ENCODE measurements around the gene NPNT. TPM values are rescaled to one million over a fixed set of nuclear protein-coding genes. Genes with fewer than 3 reads are reported as not detected.
A peak's percentile ranks its signal among the peaks of the same experiment; 100 is the strongest.
"Not testable (repeated sequence)": the region's sequence is repeated elsewhere in the genome, so short reads cannot be mapped to it uniquely, and the experiment has no call there.

NPNT gene
- 39.4 TPM for total RNA-seq

DNA sequence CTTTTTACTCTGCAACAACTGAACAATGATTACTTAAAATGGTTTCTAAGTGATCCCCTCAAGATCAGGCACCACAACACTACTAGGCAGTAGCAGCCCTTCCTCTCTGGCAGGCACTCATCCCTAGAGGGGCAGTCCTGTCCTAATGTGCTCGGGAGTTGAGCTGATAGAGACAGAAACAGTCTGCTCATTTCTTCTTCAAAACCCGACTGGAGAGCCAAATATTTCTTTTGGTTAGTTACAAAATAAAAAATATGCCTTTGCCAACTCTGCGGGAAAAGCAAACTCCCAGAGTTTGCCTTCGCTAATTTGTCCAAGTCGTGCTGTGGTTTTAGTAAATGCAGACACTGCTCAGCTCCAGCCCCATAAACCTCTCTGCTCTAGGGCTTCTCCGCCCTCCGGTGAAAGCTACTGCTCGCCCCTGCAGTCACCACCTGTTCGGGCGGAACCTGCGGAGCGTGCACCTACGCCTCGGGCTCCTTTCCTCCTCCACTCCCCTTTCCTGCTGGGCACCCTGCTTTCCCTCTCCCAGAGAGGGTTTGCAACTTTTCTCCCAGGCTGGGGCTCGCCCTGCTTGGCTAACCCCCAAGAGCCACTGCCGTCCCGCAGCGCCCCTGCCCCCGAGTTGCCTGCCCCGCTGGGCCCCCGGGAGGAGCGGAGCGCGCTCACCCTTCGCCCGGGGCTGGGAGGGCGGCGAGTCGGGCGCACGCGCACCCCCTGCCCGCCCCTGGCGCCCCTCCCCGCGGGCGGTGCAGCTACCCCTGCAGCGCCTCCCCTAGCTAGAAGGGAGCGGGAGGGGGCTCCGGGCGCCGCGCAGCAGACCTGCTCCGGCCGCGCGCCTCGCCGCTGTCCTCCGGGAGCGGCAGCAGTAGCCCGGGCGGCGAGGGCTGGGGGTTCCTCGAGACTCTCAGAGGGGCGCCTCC, at the start of gene NPNT:
NPNT (plus strand) TSS at position 812 of the 923 bp plus-strand sequence. CDS start 182 bp downstream, outside the sequence.
- intact Hi-C loops (cut with DNase I), result no loop called here
- ATAC-seq, result peak; percentile 51
- DNase-seq (ENCODE audit: low spot score), result no peak

GRCh38 chr4:105845559-105845958, 49.7 kb upstream of the NPNT start:
- DNase-seq (ENCODE audit: low spot score) (no peak), ATAC-seq (no peak)
- intact Hi-C loops (cut with DNase I), result no loop called here

DNA sequence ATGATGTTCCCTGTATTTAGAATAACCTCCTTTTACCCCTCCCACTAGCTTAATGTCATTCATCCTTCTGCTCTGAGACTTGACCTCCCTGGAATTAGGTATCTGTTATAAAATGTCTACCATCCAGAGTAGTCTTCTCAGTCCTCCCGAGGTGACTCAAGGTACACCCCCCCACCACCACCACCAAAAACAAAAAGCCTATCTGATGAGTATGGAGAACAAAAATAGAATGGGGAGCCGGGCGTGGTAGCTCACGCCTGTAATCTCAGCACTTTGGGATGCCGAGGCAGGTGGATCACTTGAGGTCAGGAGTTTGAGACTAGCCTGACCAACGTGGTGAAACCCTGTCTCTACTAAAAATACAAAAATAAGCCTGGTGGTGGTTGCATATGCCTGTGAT, 46.9 kb upstream of the NPNT start:
- DNase-seq (ENCODE audit: low spot score); intact Hi-C loops (cut with DNase I); ATAC-seq: not testable (repeated sequence)

DNA sequence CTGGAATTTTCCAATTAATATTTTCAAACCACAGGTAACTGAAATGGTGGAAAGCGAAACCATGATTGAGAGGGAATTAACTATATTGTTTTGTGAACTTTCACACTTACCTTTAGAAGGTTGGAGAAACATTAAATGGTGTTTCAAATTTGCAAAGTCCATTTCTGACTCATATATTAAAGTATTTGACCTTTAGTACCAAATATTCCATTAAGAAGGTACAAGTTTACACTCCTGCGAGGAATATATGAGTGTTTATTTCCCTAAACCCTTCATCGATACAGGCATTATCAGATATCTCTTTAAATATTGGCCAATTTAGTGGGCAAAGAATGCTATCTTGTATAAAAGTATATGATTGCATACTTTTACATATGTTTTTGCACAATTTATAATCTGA, 44.1 kb upstream of the NPNT start:
- no peak for ATAC-seq
- no peak for DNase-seq (ENCODE audit: low spot score)
- intact Hi-C loops (cut with DNase I), result no loop called here

DNA sequence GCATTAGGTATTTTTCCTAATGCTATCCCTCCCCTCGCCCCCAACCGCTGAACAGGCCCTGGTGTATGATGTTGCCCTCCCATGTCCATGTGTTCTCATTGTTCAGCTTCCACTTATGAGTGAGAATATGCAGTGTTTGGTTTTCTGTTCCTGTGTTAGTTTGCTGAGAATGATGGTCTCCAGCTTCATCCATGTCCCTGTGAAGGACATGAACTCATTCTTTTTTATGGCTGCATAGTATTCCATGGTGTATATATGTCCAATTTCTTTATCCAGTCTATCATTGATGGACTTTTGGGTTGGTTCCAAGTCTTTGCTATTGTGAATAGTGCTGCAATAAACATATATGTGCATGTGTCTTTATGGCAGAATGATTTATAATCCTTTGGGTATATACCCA, 43.0 kb upstream of the NPNT start:
- DNase-seq (ENCODE audit: low spot score); ATAC-seq; intact Hi-C loops (cut with DNase I): not testable (repeated sequence)

GRCh38 chr4:105858466-105859040, 36.7 kb upstream of the NPNT start:
- DNase-seq (ENCODE audit: low spot score), result no peak
- intact Hi-C loops (cut with DNase I), result no loop called here
- no peak for ATAC-seq

- intact Hi-C loops (cut with DNase I), result no loop called here
- DNase-seq (ENCODE audit: low spot score), result no peak
- ATAC-seq, result no peak
Observed at GRCh38 chr4:105859233-105859632, 36.0 kb upstream of the NPNT start.

DNA sequence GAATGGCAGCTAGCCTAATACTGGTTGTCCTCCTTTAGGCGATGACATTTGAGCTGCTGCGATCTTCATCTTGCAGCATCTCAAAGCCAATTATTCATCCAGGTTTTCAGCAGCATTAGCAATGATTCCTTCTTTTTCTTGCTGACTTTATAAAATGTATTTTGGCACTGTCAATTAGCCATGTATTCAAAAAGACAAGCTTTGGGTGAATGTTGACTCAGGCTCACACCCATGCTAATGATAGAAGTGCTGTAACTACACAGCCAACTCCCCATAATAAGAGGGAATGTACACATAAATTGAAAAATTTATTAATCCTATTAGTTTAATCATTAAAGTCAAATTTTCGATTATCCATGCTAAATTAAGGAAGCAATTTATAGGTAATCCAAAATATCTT, 24.3 kb upstream of the NPNT start:
- ATAC-seq, result no peak
- DNase-seq (ENCODE audit: low spot score), result no peak
- intact Hi-C loops (cut with DNase I), result no loop called here

DNA sequence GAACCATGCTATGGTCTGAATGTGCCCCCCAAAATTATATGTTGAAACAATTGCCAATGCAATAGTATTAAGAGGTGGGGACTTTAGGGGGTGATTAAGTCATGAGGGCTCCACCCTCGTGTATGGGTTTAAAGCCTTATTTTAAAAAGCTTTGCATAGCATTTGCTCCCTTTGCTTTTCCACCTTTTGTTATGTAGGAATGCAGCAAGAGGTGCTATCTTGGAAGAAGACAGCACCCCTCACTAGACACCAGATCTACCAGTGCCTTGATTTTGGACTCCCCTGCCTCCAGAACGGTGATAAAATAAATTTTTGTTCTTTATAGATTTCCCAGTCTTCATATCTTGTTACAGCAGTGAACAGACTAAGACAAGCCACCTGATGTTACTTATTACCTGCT, 23.3 kb upstream of the NPNT start:
- intact Hi-C loops (cut with DNase I), result no loop called here

GRCh38 chr4:105875233-105875632, 20.0 kb upstream of the NPNT start:
- ATAC-seq, result no peak
- intact Hi-C loops (cut with DNase I), result no loop called here
- no peak for DNase-seq (ENCODE audit: low spot score)

More for the DNA sequence above, 23.3 kb upstream of the NPNT start:
- DNase-seq (ENCODE audit: low spot score), result no peak
- ATAC-seq, result no peak

DNA sequence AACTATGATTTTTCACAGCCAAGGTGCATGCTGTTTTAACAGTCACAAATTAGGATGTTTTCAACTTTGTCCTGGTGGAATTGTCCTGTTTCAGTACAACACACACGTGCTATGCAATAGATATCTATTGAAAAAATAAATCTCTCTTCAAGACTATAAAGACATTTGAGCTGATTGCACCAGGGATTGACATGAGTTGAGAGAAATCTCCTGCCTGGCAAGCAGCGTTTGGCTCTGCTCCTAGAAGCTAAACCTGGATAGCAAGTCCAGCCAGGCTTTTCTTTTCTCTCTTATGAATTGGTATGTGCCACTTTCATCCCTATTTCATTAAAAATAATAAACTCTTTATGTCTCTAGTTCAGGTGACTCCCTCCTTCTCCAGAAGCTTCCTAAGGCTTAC, 16.6 kb upstream of the NPNT start:
- intact Hi-C loops (cut with DNase I), result no loop called here
- no peak for DNase-seq (ENCODE audit: low spot score)
- ATAC-seq, result no peak

DNA sequence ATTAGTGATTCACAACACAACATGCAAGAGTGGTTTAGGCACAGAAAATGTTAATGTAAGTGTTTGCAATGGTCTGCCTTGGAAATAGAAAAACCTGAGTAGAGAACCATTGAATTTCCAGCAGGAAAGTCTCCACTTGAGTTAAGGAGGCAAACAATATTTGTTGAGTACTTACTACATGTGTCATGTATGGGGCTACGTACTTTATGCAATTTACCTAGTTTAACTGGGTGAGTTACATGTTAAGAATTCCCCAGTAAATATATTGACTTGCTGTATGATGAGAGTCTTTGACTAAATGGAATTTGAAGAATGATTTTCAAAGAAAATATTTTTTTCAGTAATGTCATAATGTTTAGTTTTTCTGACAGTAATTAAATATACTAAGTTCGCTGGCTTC, 7.8 kb upstream of the NPNT start:
- ATAC-seq, result no peak
- DNase-seq (ENCODE audit: low spot score), result no peak
- intact Hi-C loops (cut with DNase I), result no loop called here

- intact Hi-C loops (cut with DNase I), result no loop called here
Observed at GRCh38 chr4:105895583-105896460, 551 bp downstream of the NPNT start.

DNA sequence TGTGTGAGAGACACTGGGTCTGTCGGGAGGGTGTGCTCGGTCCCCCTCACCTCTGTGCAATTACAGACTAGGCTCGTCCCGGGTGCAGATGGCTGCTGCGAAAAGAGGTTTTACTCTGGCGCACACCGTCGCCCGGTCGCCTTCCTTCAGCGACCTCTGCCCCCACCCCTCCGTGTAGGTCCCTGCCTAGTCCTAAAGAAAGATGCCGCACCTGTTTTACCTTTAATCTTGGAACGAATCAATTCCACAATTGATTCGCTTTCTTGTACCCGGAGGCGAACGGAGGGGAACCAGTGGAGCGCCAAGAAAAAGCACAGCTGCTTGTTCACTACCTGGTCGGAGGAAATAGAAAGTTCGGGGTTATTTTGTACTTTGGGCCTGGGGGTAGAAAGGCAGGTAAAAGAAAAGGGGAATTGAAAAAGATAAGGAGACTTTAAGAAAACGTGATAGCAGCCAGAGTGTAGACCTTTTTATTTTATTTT, 1.2 kb downstream of the NPNT start:
- DNase-seq (ENCODE audit: low spot score), result no peak
- no peak for ATAC-seq
- intact Hi-C loops (cut with DNase I), result no loop called here

More at GRCh38 chr4:105895583-105896460, 551 bp downstream of the NPNT start:
- DNase-seq (ENCODE audit: low spot score), result no peak
- ATAC-seq, result peak; percentile 59

DNA sequence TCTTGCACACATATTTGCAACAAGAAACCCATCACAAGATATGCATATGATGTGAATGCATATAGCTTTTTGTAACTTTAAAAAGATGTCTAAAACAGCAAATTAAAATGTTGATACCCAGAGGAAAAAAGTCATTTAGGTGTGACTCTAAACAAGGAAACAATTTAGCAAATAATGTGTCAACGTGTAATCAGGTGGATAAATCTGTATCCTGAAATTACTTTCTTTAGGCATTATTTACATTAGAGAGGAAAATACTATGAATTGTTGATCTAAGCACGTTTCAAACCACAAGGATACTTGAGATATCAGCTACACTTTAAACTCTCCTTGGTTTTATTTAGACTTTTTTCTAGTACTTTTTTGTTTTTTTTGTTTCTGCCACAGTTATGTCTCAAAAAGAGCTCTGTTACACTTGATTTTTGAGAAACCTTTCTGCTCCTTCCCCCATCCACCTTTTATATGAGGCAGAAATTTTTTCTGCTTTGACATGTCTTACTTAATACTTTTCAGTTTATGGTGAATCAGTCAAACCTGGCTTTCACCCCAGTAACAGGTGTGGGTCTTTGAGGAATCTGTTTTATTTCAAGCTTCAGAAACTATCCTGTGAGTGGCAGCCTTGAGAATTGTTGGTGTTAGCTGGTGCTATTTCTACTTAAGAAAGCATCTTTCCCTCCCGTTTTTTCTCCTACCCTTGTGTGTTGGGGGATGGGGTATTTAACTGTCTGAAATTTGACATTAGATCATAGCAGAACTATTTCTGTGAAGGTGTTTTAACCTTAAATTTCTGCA, 1.9 kb downstream of the NPNT start:
- intact Hi-C loops (cut with DNase I), result no loop called here
- no peak for DNase-seq (ENCODE audit: low spot score)
- no peak for ATAC-seq

GRCh38 chr4:105900541-105900940, 5.3 kb downstream of the NPNT start:
- intact Hi-C loops (cut with DNase I), result no loop called here
- DNase-seq (ENCODE audit: low spot score) (no peak), ATAC-seq (no peak)

DNA sequence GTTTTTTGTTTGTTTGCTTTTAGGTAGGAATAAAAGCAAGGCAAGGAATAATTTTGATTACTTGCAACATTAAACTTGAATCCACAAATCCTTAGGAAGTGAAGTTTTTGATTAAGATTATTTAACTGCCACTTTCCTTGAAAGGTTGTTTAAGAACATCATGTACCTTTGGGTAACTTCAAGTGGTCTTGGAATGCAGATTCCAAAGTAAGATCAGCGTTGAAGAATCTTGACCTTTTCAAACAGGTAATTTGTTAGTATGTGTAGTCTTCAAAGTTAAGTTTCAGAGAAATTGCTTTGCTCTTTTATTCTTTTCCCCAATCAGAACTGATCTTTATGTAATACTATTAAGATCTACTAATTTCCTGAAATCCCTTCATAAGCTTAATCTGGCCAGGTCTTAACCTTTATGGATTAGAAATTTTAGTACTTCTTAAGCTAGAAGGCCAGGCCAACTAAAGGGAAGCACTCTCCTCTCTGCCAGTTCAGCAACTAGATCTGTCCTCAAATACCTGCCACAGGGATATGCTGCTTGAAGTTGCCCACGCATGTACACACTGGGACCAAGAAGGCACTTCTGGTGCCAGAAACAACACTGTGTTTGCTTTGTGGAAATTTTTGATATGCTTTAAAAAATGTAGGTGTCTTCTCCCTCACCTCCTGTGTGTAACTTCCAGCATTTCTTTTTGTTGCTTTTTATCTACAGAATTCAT, 7.4 kb downstream of the NPNT start:
- ATAC-seq (no peak), DNase-seq (ENCODE audit: low spot score) (no peak)
- intact Hi-C loops (cut with DNase I), result no loop called here

- no peak for ATAC-seq
- DNase-seq (ENCODE audit: low spot score), result no peak
- intact Hi-C loops (cut with DNase I), result no loop called here
Observed at GRCh38 chr4:105909787-105910281, 14.6 kb downstream of the NPNT start.

All from sciatic nerve (tissue), 2 donors.